SIG-M5 treated with dmso at 0.1 percent for 504 hours (cell line): Measurements from ENCODE around the gene TNIP3.

Source experiments
- DNase-seq: peaks from one replicate; lab custom pipeline; 2025; ENCODE audit not compliant: unreplicated experiment; lab: John Stamatoyannopoulos, UW

TNIP3 gene

GRCh38 chr4:121093261-121093660 lies 70.9 kb downstream of the TNIP3 start:
- DNase-seq: no peak

DNA sequence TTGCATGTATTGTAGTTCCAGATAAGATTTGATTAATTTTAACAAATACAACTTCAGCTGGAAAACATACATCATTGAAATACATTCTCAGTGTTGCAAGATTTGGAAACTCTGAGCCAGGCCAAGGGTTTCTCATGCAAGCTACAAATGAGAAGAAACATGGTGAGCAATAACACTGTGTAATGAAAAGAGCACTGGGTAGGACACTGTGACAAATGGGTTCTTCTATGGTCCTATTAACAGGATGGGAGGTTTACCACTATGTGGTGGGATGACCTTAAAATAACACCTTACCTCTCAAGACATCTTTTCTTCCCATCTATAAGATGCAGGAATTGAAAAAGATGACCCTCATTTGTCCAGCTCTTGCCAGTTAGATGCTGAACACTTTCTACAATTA lies 72.2 kb downstream of the TNIP3 start:
- no peak for DNase-seq

- no peak for DNase-seq
Observed at GRCh38 chr4:121088867-121089266, 75.3 kb downstream of the TNIP3 start.
